Measurements from ENCODE around the gene IL2RG.

The IL2RG gene

DNA sequence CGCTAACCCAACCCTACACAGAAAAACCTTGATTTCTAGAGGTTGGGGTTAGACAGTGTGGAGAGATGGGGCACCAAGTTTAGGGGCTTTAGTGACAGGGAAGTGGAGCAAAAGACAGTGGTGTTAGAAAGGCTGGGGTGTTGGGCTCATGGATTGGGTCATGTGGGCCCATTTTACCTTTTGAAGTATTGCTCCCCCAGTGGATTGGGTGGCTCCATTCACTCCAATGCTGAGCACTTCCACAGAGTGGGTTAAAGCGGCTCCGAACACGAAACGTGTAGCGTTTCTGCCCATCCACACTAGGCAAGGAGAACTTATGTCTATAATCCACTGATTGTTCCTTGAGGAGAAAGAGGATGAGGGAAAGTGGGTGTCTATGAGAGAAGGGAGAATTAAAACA lies 2.3 kb downstream of the IL2RG start:
- in situ Hi-C loops (cut with MboI; ENCODE audit: low sequenced_read_pairs), result no loop called here

DNA sequence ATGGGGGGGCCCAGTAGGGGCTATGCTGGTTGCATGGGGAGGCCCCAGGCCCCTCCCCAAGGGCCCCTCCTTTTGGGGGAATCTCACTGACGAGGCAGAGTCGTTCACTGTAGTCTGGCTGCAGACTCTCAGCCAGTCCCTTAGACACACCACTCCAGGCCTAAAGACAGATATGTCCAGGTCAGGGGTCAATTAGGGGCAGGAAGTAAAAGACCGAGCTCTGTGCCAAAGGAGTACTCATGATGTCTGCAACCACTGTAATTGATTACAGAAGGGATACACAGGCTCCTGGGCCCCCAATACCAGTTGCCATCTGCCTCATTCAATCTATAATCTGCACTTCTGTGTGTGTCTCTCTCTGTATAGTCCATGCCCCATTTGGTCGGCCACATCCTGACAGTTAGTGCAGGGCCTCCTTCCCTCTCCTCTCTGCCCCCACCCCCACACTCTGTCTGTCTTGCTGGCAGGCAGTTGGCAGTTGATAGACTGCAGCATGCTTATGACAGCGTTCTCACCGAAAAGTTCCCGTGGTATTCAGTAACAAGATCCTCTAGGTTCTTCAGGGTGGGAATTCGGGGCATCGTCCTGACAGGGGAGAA lies 3.5 kb downstream of the IL2RG start:
- in situ Hi-C loops (cut with MboI; ENCODE audit: low sequenced_read_pairs), result no loop called here

DNA sequence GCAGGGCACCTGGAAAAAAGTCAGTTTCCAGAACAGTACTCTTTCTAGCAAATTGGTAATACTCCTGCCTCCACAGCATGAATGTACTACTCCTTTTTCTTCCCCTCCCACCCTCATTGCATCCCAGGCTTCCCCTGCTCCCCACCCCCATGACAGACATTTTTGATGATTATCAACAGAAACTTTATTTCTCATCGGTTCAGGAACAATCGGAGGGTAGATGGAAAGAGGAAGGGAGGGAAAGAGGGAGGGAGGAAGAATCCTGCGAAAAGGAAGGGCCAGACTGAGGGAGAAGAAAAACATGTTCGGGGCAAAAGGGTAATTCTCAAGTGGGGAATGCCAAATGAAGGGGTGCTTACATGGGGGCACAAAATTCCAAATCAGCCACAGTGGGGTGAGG lies 4.1 kb downstream of the IL2RG start:
- in situ Hi-C loops (cut with MboI; ENCODE audit: low sequenced_read_pairs), result no loop called here

GRCh38 chrX:71106427-71106826 lies 5.0 kb downstream of the IL2RG start, which contains the start of gene CXorf65:
CXorf65 (minus strand) TSS chrX:71106740; CDS start chrX:71106556, 184 bp downstream.
- in situ Hi-C loops (cut with MboI; ENCODE audit: low sequenced_read_pairs), result no loop called here

- in situ Hi-C loops (cut with MboI; ENCODE audit: low sequenced_read_pairs), result no loop called here
Measured at GRCh38 chrX:71105628-71106027, 5.7 kb downstream of the IL2RG start.

DNA sequence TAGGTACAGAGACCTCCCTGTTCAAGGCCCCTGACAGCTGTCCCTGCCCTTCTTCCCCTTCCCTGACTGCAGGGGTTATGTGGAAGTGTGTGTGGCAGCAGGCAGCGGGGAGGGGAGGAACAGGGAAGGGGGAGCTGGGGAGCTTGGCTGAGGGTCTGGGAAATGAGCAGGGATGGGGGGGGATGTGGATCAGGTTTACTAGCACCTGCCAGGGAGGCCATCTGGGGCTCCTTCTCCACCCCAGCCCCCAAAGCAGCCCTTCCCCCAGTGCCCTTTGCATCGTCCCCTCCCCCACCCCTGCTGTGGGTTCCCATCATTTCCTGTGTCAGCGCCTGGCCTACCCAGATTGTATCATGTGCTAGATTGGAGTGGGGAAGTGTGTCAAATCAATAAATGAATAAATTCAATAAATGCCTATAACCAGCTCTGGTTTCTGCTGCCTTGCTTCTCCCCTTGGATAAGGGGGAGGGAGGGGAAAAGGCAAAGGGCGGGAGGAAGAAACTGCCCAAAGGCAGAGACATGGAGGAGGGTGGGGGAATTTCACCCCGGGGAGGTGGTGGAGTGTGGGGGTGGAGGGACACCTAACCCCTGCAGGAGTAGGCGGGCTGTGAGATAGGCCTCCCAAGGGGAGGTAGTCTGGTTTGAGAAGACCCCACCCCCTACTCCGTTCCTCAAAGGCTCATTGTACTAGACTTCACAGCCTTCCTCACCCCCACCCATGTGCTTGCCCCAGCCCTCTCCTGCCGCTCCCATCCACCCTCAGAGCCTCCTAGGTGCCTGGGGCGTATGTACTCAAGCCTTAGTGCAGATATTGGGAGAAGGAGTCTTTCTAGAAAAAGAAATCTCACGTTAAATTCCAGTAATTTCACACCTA lies 8.0 kb downstream of the IL2RG start:
- in situ Hi-C loops (cut with MboI; ENCODE audit: low sequenced_read_pairs), result no loop called here

GRCh38 chrX:71102292-71102691 lies 9.1 kb downstream of the IL2RG start:
- in situ Hi-C loops (cut with MboI; ENCODE audit: low sequenced_read_pairs), result no loop called here

DNA sequence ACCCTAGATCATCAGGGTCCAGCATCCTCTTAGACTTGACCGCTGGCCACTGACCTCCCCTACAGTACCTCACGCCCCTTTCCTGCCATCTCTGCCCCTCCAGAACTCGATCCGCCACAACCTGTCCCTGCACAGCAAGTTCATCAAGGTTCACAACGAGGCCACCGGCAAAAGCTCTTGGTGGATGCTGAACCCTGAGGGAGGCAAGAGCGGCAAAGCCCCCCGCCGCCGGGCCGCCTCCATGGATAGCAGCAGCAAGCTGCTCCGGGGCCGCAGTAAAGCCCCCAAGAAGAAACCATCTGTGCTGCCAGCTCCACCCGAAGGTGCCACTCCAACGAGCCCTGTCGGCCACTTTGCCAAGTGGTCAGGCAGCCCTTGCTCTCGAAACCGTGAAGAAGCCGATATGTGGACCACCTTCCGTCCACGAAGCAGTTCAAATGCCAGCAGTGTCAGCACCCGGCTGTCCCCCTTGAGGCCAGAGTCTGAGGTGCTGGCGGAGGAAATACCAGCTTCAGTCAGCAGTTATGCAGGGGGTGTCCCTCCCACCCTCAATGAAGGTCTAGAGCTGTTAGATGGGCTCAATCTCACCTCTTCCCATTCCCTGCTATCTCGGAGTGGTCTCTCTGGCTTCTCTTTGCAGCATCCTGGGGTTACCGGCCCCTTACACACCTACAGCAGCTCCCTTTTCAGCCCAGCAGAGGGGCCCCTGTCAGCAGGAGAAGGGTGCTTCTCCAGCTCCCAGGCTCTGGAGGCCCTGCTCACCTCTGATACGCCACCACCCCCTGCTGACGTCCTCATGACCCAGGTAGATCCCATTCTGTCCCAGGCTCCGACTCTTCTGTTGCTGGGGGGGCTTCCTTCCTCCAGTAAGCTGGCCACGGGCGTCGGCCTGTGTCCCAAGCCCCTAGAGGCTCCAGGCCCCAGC lies 10.5 kb downstream of the IL2RG start:
- in situ Hi-C loops (cut with MboI; ENCODE audit: low sequenced_read_pairs), result no loop called here

DNA sequence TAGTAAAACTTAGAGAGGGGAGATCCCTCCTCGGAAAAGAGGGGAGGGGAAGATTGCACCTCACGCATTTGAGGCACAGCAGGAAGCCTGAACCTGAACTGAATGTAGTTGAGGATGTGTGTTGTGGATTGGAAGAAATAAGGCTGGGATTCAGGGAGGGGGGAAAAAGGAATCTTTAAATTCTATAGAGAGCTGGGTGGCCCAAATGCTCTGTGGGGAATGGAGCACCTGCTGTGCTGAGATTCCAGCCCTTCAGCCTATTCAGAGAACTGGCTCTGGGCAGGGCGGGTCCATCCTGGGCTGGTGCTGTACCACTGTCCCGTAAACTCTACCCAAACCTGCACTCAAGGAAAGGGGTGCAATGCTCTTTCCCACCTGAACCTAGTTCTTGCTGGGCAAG lies 11.6 kb downstream of the IL2RG start:
- in situ Hi-C loops (cut with MboI; ENCODE audit: low sequenced_read_pairs), result no loop called here

GRCh38 chrX:71098951-71099506 lies 12.3 kb downstream of the IL2RG start:
- in situ Hi-C loops (cut with MboI; ENCODE audit: low sequenced_read_pairs), result no loop called here

- in situ Hi-C loops (cut with MboI; ENCODE audit: low sequenced_read_pairs), result no loop called here
Measured at GRCh38 chrX:71098302-71098701, 13.1 kb downstream of the IL2RG start.

DNA sequence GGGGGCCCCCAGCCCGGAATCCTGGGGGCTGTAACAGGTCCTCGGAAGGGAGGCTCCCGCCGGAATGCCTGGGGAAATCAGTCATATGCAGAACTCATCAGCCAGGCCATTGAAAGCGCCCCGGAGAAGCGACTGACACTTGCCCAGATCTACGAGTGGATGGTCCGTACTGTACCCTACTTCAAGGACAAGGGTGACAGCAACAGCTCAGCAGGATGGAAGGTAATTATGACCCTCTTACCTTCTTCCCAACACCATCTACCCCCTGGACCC lies 14.7 kb downstream of the IL2RG start:
- in situ Hi-C loops (cut with MboI; ENCODE audit: low sequenced_read_pairs), result no loop called here

DNA sequence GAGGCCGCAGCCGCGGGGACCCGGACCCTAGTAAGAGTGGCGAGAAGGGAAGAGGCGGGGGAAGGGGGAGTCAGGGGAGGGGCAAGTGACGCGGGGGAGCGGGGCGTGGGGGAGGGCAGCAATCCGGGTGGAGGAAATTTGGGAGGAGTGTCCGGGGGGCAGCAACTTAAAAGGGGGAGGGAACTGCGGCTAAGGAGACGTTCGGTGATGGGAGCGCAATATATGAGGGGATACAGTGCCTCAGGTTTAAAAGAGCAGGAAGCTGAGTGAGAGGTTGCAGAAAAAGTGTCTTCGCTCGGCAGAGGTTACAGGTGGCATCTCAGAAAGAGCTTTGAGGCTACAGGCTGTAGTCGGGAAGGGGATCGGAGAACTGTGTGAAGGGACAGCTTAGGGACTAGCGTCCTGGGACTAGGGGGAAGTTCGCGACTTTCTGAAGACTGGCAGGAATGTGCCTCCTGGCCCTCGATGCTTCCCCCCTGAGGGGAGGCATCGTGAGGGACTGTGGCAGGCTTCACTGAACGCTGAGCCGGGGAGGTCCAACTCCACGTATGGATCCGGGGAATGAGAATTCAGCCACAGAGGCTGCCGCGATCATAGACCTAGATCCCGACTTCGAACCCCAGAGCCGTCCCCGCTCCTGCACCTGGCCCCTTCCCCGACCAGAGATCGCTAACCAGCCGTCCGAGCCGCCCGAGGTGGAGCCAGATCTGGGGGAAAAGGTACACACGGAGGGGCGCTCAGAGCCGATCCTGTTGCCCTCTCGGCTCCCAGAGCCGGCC lies 15.2 kb downstream of the IL2RG start:
- in situ Hi-C loops (cut with MboI; ENCODE audit: low sequenced_read_pairs), result no loop called here

DNA sequence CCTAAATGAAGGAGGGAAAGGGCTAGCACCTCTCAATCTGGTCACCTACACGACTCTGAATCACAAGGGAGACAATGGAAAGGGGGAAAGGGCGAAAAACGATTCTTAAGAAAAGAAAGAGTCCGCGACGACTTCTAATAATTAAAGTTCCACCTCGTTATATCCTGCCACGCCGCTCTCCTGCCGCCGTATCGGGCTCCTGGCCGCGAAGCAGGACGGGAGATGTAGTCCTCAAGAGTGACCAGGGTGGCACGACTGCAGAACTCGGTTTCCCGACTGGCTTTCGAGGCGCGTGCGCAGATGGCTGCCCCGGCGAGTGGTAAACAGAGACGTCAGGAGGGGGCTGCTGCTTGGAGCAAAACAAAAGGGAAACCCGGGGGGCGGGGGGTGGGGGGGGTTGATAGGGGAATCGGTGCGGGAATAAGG lies 15.8 kb downstream of the IL2RG start, which contains the start of gene FOXO4:
TSS of gene FOXO4 (plus strand) at position 297 of the 426 bp plus-strand sequence. CDS start 678 bp downstream, outside the sequence.
- in situ Hi-C loops (cut with MboI; ENCODE audit: low sequenced_read_pairs), result no loop called here

- in situ Hi-C loops (cut with MboI; ENCODE audit: low sequenced_read_pairs), result no loop called here
Measured at GRCh38 chrX:71095033-71095432, 16.3 kb downstream of the IL2RG start.

DNA sequence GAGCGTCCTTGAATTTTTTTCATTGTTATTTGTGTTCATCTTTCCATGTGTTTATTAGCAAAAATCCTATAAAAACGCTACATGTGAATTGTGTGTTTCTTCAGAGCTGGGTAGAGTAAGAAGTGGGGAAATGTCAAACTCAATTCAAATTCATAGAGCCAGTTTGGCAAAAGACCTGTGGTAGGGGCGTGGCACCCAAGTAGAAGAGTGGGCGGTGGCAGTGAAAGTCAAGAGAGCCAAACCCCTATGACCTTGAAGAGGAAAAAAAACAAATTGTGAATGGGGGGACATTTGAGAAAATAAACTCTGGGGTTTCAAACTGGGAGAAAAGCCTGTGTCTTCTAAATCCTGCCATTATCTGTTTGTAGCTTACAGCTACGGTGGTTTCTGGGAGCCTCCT lies 20.1 kb downstream of the IL2RG start:
- in situ Hi-C loops (cut with MboI; ENCODE audit: low sequenced_read_pairs), result no loop called here

- in situ Hi-C loops (cut with MboI; ENCODE audit: low sequenced_read_pairs), result no loop called here
Measured at GRCh38 chrX:71085900-71086299, 25.5 kb downstream of the IL2RG start.

DNA sequence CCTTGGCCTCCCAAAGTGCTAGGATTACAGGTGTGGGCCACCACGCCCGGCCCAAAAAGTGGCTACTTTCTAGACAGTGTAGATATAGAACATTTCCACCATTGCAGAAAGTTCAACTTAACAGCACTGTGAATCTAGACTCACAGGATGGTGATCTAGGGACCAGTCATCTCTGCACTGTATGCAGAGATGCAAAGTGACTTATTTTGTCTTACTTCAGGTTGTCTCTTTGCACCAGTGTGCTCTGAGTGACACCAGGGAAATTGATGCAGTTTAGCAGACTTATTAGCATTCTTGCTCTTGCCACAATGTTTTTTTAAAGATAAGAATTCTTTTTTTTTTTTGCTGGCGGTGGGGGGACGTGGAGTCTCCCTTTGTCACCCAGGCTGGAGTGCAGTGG lies 28.6 kb downstream of the IL2RG start:
- in situ Hi-C loops (cut with MboI; ENCODE audit: low sequenced_read_pairs), result no loop called here

DNA sequence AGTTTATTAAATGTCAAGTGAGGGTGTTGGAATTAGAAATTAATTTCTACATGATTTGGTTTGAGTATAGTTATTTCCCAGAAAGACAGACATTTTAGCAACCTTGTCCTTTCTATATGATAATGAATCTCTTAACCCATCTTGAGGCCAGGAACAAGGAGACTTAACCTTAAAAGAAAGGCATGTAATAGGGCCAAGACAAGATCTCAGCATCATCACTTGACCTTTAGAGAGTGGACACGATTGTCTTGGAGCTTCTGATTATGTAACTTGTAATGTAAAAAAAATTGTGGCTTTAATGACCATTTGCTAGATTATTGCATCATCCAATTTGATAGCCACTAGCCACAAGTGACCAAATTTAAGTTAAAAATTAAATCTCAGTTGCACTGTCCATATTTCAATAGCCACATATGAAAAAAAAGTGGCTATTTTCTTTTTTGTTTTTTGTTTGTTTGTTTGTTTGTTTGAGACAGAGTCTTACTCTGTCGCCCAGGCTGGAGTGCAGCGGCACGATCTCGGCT lies 29.2 kb downstream of the IL2RG start:
- in situ Hi-C loops (cut with MboI; ENCODE audit: low sequenced_read_pairs), result no loop called here
